Measurements from ENCODE around the gene PLEKHA5.
"Not testable (repeated sequence)": the region's sequence is repeated elsewhere in the genome, so short reads cannot be mapped to it uniquely, and the experiment has no call there.

The PLEKHA5 gene

DNA sequence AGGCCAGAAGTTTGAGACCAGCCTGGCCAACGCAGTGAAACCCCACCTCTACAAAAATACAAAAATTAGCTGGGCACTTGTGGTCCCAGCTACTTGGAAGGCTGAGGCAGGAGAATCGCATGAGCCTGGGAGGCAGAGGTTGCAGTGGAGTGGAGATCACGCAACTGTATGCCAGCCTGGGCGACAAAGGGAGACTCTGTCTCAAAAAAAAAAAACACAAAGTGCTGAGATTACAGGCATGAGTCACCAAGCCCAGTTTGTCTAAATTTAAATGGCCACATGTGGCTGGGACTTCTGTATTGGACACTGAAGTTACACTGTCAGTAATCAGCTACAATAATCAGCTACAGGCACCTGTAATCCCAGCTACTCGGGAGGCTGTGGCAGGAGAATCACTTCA lies 208.9 kb downstream of the PLEKHA5 start:
- DNase-seq (ENCODE audit: low spot score) = no peak

DNA sequence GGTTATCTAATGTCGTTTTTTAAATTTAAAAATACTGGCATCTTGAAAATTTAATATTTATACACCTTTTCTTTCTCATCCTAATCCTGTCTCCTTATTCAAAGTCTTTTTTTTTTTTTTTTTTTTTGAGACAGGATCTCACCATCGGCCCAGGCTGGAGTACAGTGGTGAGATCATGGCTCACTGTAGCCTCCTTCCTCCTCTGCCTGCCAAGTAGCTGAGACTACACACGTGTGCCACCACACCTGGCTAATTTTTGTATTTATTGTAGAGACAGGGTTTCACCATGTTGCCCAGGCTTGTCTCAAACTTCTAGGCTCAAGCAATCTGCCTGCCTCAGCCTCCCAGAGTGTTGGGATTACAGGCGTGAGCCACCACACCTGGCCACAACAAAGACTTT lies 221.3 kb downstream of the PLEKHA5 start:
- DNase-seq (ENCODE audit: low spot score) = not testable (repeated sequence)

DNA sequence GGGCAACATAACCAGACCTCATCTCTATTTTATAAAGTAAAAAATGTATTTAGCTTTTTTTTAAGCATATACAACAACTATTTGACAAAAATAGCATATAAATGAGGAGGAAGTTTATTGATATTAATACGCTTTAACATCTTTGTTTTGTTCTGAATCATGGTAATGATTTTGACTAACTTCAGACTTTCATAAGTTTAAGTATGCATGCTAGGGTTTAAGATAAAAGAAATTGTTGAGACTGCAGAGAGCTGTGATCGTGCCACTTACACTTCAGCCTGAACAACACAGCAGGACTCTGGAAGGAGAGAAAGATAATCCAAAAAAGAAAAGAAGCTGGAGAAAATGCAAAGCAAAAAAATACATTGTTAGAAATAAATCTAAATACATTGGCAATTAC lies 221.8 kb downstream of the PLEKHA5 start:
- no peak for DNase-seq (ENCODE audit: low spot score)

DNA sequence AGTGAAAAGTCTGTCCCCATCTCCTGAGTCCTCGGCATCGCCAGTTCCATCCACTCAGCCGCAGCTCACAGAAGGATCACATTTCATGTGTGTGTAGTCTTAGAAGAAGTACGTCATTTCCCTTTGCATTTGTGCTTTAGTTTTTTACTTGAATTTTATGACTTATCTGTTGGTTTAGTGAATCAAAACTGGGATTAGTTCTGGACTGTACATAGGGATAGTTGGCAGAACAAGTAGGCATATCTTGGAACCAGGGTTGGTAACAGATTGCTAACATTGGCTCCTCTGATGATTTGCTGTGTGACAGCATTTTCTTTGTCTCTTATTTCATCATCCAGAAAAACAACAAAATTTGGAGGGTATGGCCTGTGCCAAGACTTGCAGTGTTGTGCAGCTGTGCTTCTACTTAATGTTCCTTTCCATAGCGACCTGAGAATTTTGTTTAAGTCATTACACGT lies 240.2 kb downstream of the PLEKHA5 start:
- no peak for DNase-seq (ENCODE audit: low spot score)

DNA sequence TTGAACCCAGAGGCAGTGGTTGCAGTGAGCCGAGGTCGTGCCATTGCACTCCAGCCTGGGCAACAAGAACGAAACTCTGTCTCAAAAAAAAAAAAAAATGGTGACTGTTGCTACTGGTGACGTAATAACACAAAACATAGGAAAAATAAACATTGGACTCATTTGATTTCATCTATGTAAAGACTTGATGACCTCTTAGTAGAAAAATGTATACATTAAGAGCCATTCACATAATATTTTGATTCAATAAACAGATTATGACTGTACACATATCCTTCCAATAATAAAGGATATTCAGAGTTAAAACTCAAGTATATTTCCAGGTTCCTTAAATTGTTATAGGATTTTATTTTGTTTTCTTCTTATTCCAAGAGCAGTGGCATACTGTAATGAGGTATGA lies 244.1 kb downstream of the PLEKHA5 start:
- no peak for DNase-seq (ENCODE audit: low spot score)

DNA sequence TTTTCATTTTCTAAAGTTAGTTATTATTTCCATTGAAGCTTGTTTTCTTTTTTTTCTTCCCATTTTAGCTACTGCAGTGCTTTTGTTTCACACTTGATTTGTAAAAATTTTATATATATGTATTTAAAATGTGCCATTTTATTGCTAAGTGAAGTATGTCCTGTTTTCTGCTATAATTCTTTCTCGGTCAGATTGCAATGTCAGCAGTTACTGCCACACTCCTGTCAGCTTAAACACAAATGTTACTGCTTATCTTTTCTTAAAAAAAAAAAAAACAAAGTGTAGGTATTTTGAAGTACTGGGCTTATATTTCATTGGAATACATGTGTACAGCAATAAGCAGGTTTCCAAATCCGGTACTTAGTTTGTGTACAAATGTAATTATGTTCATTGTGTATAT lies 246.4 kb downstream of the PLEKHA5 start:
- DNase-seq (ENCODE audit: low spot score) = no peak

DNA sequence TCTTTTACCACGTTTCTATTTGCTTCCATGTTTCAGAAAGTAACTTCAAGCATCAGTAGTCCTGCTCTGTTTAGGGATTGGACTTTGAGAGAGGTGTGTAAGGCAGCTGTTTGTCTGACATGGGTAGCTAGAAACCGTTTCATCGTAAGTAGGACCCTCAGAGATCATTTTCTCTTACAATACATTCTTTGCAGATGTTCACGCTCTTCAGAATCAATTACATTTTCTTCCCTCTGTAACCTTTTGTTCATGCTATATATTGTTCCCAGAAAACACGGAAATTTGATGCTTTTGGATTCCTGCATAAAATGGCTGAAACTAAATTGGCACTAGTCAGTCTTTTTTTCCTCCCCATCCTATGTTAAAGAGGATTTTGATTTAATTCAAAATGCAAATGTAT lies 247.2 kb downstream of the PLEKHA5 start:
- no peak for DNase-seq (ENCODE audit: low spot score)

DNA sequence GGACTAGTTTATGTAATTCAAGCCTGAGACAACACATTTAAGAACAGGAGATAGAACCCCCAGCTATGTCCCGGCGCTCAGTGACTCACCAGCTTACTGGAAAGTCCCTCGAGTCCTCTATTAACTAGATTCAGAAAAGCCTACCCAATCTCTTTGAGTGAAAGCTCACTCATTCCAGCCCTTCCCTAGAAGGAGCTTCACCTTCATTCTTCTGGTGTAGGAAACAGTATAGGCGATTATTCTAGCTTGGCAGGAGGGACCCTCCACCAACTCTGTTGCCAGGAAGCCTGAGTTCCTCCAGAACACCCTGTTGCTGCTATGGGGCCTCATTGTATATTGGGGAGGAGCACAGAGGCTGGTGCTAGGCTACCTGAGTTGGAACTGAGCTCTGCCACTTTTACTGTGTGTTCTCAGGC lies 252.6 kb downstream of the PLEKHA5 start:
- no peak for DNase-seq (ENCODE audit: low spot score)

DNA sequence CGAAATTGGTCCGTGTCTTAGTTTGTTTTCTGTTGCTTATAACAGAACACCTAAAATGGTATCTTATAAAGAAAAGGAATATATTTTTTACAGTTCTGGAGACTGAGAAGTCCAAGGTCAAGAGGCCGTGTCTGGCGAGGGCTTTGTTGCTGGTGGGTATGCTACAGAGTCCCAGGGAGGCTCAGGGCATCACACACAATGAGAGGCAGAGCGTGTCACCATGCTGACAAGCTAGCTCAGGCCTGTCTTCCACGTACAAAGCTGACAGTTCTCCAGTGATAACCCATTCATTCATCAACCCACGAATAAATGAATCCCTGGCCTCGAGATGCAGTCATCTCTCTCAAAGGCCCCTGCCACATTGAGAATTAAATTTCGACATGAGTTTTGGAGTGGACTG lies 253.0 kb downstream of the PLEKHA5 start:
- DNase-seq (ENCODE audit: low spot score) = no peak

DNA sequence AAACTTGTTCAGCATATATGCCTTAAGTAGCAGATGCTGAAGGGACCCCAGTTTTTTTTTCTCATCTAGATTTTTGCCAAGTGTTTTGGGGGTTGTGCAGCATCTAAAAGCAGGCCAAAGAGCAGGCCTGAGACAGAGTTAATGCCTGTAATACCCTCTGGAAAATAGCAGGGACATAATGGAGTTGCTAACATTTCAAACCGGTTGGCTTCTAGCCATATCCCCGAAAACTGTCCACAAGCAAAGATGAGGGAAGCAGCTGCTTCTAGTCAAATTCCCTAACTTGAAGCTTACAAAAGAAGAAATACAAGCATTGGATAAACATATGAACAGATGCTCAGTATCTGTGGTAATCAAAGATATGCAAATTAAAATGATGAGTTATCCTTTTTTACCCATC lies 257.6 kb downstream of the PLEKHA5 start:
- DNase-seq (ENCODE audit: low spot score) = no peak

DNA sequence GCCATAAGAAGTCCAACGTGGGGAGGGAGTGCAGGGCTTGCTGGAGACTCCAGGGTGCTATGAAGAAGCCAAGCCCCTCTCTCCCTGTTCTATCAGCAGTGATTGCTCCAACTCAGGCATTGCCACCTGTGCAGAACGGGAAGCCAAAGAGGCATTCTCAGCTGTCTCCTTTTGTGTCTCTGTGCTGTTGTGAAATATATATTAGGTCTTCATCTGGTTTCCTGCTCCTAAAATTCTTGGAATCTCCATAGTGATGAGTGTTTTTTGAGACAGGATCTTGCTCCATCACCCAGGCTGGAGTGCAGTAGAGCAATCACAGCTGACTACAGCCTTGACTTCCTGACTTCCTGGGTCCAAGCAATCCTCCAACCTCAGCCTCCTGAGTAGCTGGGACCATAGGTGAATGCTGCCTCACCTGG lies 258.6 kb downstream of the PLEKHA5 start:
- DNase-seq (ENCODE audit: low spot score) = no peak

DNA sequence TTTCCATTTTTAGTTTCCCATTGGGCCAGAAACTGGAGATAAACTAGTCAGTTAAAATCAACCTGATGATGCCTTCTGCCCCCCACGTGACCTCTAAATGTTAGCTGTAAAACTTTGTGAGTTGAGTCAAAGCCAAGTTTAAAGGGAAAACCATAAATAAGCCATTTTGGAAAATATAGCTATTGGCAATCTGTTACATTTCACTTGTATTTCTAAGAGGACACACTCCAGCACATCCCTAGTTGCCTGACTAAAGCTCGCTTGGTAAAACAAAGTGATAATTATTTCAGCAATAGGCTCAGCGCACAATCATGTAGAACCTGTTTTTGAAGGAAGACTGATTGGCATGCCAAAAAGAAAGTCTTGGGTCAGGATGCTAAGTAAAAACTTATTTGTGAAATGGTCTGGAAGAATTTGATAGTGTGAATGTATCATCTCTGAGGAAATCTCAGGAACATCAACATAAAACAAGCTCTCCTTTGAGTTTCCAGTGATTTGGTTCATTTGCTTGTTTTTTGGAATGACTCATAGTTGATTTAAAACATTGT lies 260.6 kb downstream of the PLEKHA5 start:
- no peak for DNase-seq (ENCODE audit: low spot score)

DNA sequence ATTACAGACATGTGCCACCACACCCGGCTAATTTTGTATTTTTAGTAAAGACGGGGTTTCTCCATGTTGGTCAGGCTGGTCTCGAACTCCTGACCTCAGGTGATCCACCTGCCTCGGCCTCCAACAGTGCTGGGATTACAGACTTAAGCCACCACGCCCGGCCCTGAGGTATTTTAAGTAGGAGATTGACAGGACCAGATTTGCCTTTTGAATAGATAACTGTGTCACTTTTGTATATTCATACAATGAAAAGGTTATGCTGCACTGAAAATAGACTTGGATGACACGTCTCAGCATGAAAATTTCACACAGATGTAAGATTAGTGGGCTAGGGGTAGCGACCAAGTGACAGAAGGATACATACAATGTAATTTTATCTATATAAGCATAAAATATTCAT lies 263.1 kb downstream of the PLEKHA5 start:
- not testable (repeated sequence) for DNase-seq (ENCODE audit: low spot score)

DNA sequence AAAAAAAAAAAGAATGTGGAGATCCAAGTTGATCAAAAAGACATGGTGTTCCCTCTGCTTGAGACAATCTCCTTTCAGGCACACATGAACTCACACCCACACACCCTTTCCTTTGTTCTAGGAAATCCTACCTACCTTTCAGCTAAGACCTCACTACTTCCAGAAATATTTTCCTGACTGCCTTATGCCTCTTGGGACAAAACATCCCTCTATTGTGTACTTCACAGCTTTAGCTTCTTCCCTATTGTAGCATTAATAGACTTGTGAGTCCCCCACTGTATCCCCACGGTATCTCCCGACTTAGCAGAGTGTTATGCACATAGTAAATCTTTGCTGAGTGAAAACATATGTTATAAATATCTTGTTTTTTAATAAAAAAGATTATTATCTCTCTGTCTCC lies 264.9 kb downstream of the PLEKHA5 start:
- no peak for DNase-seq (ENCODE audit: low spot score)

DNA sequence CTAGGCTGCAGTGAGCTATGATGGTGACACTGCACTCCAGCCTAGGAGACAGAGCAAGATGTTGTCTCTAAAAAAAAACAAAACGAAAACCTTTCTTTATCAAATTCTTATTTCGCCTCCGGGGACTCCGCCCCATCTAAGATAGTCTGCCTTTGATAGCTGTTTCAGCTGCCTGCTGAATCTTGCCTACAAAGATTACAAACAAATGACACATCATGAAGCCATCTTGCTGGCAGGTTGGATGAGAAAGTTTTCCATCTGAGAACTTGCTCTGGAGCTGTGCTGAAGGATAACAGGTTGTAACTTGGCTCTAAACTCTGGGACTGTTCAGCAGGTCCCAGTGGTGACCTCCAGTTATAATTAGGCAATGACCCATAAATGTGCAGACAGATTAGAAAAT lies 268.0 kb downstream of the PLEKHA5 start:
- no peak for DNase-seq (ENCODE audit: low spot score)

DNA sequence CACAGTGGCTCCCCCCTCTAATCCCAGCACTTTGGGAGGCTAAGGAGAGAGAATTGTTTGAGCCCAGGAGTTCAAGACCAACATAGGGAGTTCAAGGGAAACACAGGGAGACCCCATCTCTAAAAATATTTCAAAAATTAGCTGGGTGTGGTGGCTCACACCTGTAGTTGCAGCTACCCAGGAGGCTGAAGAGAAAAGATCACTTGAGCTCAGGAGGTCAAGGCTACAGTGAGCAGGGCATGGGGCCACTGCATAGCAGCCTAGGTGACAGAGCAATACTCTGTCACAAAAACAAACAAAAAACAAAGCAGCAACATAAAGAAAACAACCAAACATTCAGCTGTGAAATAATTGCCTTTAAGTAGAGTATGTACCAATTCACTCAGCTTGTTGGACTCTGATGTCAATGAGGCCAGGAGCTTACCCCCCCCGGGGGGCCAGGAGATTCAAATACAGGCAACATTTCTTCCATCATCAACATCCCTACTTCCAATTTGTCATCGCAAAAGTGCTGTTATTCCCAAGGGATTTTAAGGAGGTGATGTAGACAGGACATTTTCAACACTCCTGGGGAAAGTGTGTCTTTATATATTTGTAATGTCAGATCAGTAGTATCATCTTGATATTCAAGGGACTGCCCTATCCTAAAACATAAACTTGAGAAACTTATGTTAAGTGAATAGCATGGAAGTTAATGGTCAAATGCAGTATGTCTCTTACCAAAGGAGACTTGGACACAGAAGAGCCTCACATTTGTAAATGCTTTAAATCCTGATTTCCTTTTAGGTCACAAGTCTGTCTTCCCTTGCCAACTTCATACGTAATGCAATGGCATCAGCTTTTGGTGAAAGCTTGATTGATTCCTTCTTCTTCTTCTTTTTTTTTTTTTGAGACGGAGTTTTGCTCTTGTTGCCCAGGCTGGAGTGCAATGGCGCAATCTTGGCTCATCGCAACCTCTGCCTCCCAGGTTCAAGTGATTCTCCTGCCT lies 269.1 kb downstream of the PLEKHA5 start:
- DNase-seq (ENCODE audit: low spot score) = no peak

DNA sequence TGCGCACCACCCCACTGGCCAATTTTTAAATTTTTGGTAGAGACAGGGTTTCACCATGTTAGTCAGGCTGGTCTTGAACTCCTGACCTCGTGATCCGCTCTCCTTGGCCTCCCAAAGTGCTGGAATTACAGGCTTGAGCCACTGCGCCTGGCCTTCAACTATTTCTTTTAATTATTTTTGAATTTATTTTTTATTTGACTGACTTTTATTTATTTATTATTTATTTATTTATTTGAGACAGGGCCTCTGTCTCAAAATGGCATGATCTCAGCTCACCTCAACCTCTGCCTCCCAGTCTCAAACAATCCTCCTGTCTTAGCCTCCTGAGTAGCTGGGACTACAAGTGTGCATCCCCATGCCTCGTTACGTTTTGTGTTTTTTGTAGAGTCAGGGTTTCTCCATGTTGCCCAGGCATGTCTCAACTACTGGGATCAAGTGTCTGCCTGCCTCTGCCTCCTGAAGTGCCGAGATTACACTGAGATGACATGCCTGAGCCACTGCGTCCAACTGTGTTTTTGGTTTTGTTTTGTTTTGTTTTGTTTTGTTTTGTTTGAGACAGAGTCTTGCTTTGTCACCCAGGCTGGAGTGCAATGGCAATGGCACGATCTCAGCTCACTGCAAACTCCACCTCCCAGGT lies 271.2 kb downstream of the PLEKHA5 start:
- not testable (repeated sequence) for DNase-seq (ENCODE audit: low spot score)

DNA sequence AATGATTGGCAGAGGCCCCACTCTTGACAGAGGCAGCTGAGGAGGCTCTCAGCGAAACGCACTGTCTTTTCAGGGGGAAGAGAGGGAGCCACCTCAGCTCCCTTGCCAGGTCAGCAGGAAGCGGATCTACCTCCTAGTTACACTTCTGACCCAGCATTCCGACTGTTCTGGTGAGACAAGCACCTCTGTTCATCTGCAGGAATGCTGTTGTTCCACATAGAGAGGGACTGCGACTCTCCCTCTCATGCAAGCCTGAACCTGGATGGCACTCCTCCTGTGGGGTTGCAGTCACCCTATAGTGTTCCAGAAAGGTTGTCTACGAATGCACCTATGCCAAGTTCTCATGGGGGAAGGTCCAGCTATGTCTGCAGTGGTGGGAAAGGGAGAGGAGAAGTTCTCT lies 272.7 kb downstream of the PLEKHA5 start:
- DNase-seq (ENCODE audit: low spot score) = no peak

DNA sequence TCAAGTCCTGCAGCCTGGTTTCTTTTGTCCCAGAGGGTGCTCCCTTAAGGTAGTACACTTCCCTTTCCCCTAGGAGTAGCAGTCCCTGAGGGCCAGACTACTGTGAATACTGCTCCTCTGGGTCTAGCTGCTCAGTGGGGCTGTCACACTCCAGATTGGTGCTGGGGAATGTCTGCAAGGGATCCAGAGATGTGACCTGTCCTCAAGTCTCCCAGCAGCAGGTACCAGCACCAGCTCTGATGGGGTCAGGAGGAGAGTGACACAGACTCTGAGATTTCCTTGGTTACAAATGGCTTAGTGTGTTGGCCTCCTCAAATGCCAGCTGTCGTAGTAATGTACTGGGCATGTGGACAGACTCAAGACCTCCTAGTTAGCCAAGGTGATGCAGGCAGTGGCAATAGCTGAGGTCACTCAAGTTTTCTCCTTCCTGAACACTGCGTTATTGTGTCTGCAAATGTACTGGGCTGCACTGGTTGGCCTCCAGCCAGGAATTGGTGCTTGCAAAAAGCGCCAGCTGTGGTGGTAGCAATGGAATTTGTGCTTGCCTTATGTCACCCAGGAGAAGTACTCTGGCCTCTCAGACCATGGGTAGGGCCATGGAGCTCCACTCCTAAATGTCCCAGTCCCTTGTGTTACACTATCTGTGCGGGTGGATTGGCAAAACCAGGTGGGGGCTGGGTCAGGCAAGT lies 273.4 kb downstream of the PLEKHA5 start:
- DNase-seq (ENCODE audit: low spot score) = peak; percentile 4

DNA sequence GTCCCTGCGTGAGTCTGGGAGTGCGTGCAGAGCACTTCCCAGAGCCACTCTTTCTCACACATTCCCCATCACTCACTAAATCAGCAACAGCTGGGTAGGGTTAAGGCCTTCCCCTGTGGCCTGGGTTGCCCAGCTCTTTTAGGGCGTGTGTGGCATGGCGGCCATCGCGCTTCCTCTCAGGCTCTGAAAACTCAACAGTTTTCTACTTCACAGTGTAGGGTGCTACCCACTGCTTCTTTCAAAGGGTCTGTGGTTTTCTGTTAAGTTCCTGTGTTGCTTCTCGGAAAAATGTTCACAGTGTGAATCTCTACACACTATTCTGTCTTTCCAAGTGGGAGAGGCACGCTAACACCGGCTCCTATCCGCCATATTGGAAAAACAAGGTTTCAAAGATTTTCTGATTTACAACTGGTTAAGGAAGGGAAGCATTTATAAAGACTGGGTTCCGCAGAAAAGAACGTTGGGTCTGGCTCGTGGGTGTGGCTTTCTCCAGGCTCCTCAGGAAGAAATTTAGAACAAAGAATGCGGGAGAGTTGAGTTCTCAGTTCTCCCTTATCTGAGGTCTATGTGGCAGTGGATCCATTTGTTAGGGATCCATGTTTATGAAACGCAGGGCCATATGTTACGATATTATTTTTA lies 274.8 kb downstream of the PLEKHA5 start:
- DNase-seq (ENCODE audit: low spot score) = no peak

DNA sequence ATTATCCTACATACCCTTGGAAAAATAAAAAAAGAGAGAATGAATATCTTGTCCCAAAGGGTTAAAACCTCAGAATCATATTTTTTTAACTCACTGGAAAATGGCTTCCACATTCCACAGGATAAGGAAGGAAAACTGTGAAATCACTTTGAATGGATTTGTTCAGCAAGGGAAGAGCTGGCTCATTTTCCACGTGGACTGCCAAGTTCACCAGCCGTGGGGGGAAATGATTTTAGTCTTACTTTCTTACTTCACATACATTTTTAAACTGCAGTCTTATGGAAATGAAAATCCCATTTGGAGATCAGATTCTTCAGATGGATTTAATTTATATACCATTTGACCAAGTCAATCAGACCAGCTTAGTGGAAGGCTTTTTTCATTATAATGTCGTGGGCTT lies 279.8 kb downstream of the PLEKHA5 start:
- no peak for DNase-seq (ENCODE audit: low spot score)

DNA sequence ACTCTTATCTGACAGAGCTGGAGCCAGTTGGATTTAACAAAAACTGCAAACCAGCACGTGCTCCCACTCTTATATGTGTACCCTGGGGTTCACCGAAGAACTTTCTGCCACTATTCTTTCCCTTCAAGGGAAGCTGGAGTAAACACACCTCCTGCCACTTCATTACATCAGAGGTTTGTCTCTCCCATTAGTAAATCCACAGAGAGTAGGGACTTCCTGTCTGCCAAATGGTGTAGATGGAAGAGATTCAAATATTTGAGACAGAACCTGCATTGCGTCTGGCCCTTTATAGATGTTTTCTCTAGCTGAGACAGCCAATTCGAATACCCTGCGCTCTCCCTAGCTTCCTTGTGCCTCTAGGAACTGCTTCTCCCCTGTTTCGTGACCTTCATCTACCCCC lies 280.7 kb downstream of the PLEKHA5 start:
- DNase-seq (ENCODE audit: low spot score) = no peak

Measured in kidney capillary endothelial cell (primary cell).